Measurements from ENCODE around the gene DPH1. TPM values are rescaled to one million over a fixed set of nuclear protein-coding genes. Genes with fewer than 3 reads are reported as not detected.

DPH1 gene
- total RNA-seq, 1 donor from 2014 or later = 63.4 TPM

DNA sequence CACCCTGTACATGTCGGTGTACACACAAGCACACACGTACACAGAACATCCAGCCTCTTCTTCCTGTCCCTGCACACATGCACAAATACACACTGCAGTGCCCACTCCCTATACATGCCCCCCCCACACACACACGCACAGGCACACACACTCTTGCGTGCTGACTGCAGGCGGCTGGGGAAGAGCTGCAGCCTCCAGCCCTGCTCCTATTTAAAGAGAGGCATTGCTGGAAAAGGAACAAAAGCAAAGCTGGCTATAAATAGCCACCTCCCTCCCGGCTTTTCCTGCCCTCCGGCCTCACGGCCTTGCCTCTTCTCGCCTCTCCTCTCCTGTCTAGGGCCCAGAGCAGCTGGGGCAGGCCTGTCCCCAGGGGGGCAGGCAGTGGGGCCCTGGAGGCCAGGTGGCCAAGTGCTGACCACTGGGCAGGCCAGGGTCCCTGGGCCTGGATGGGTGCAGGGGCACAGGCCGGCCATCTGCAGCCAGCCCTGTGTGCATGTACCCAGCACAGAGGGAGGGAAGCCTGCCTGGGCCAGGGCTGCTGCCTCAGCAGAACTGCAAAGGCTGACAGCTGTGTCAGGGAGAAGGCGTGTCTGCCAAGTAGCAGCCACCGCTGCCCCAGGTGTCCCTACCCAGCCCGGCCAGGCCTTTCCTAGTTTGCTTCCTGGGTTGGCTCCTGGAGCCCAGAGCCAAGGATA is 30.2 kb upstream of the DPH1 start:
- CTCF ChIA-PET = no interaction called here
- no peaks in the 10 kb centered on the region for H3K9me3 Mint-ChIP-seq
- no peak overlapping the region for H3K4me3 Mint-ChIP-seq
- H3K4me1 Mint-ChIP-seq = no peaks in the 10 kb centered on the region
- peaks cover 29% of the 10 kb centered on the region for H3K27me3 Mint-ChIP-seq
- TF ChIP-seq, protein P1, sequence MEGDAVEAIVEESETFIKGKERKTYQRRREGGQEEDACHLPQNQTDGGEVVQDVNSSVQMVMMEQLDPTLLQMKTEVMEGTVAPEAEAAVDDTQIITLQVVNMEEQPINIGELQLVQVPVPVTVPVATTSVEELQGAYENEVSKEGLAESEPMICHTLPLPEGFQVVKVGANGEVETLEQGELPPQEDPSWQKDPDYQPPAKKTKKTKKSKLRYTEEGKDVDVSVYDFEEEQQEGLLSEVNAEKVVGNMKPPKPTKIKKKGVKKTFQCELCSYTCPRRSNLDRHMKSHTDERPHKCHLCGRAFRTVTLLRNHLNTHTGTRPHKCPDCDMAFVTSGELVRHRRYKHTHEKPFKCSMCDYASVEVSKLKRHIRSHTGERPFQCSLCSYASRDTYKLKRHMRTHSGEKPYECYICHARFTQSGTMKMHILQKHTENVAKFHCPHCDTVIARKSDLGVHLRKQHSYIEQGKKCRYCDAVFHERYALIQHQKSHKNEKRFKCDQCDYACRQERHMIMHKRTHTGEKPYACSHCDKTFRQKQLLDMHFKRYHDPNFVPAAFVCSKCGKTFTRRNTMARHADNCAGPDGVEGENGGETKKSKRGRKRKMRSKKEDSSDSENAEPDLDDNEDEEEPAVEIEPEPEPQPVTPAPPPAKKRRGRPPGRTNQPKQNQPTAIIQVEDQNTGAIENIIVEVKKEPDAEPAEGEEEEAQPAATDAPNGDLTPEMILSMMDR (IDR thresholded peaks at IDR 0.05) = no peak
- intact Hi-C loops (cut with micrococcal nuclease) = no loop called here
- no peaks in the 10 kb centered on the region for H3K36me3 Mint-ChIP-seq (ENCODE audit: low read depth)
- no peak overlapping the region for H3K27ac Mint-ChIP-seq
- POLR2A ChIA-PET = no interaction called here
- DNase-seq (no peak), ATAC-seq (ENCODE audit: low read depth) (no peak)

- H3K27me3 Mint-ChIP-seq = peaks cover 14% of the 10 kb centered on the region
- ATAC-seq (ENCODE audit: low read depth) = no peak
- POLR2A ChIA-PET = no interaction called here
- H3K4me3 Mint-ChIP-seq = no peak overlapping the region
- TF ChIP-seq, protein P1 (IDR thresholded peaks at IDR 0.05) = no peak
- no peaks in the 10 kb centered on the region for H3K36me3 Mint-ChIP-seq (ENCODE audit: low read depth)
- H3K9me3 Mint-ChIP-seq = no peaks in the 10 kb centered on the region
- CTCF ChIA-PET = interaction anchor here (0.7 kb wide), 1 partner anchor 946 kb away, joined by 4 read pairs; no protein-coding TSS in a partner anchor
- H3K4me1 Mint-ChIP-seq = no peaks in the 10 kb centered on the region
- no peak overlapping the region for H3K27ac Mint-ChIP-seq
- intact Hi-C loops (cut with micrococcal nuclease) = no loop called here
- DNase-seq = no peak
Observed at GRCh38 chr17:2002767-2003329, 27.1 kb upstream of the DPH1 start.

GRCh38 chr17:2003525-2003924 is 26.4 kb upstream of the DPH1 start:
- TF ChIP-seq, protein P1 (IDR thresholded peaks at IDR 0.05) = no peak
- no peaks in the 10 kb centered on the region for H3K36me3 Mint-ChIP-seq (ENCODE audit: low read depth)

GRCh38 chr17:2004435-2004952 is 25.5 kb upstream of the DPH1 start:
- ATAC-seq (ENCODE audit: low read depth) (no peak), DNase-seq (no peak)
- ChIA-PET CTCF (no interaction called here), POLR2A (no interaction called here)
- no peaks in the 10 kb centered on the region for H3K9me3 Mint-ChIP-seq
- no peak overlapping the region for H3K27ac Mint-ChIP-seq
- no peak overlapping the region for H3K4me3 Mint-ChIP-seq
- intact Hi-C loops (cut with micrococcal nuclease) = no loop called here
- H3K4me1 Mint-ChIP-seq = no peaks in the 10 kb centered on the region
- no peaks in the 10 kb centered on the region for H3K36me3 Mint-ChIP-seq (ENCODE audit: low read depth)
- H3K27me3 Mint-ChIP-seq = peaks cover 12% of the 10 kb centered on the region
- TF ChIP-seq, protein P1 (IDR thresholded peaks at IDR 0.05) = no peak

More at GRCh38 chr17:2003525-2003924, 26.4 kb upstream of the DPH1 start:
- no peak overlapping the region for H3K4me3 Mint-ChIP-seq
- no peak for ATAC-seq (ENCODE audit: low read depth)
- ChIA-PET CTCF (interaction anchor here (0.7 kb wide), 1 partner anchor 947 kb away, joined by 4 read pairs; no protein-coding TSS in a partner anchor), POLR2A (no interaction called here)
- intact Hi-C loops (cut with micrococcal nuclease) = no loop called here
- no peak overlapping the region for H3K27ac Mint-ChIP-seq
- DNase-seq = no peak
- peaks cover 14% of the 10 kb centered on the region for H3K27me3 Mint-ChIP-seq
- no peaks in the 10 kb centered on the region for H3K4me1 Mint-ChIP-seq
- no peaks in the 10 kb centered on the region for H3K9me3 Mint-ChIP-seq

DNA sequence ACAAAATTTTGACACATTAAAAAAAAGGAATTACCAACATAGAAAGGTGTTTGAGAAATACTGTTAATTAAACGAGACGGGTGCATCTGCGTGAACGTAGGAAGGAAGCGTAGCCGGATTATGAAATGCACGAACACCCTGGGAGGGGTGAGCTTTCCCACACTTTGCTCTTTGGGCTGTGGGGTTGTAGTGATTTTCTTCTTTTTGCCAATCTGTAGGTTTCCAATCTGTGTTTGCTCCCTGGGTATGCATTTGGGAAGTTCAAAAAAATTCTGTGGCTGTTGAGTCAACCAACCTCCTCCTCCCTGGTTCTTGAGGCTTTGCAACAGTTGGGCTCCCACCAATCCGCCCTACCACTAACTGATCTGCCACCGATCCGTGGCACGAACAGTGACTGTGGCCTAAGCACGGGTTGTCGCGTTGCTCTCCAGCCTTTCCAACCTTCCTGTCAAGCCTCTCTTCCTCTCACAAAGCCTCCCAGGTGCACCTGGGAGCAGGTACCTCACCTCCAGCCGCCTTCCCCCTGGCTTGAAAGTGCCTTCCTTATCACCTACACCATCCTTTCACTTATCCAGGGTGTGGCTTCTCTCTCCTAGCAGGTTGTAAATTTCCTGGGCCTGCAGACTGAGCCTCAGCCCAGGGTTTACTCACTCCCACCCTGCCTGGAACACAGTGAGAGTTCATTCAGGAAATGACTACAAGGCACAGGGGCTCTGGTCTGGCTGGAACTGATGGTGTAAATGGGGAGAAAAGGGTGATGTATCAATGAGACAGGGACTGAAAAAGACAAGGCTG is 21.4 kb upstream of the DPH1 start:
- Mint-ChIP-seq H3K27me3 (peaks cover 12% of the 10 kb centered on the region), H3K4me1 (no peaks in the 10 kb centered on the region), H3K36me3 (ENCODE audit: low read depth) (no peaks in the 10 kb centered on the region), H3K4me3 (no peak overlapping the region), H3K27ac (no peak overlapping the region), H3K9me3 (no peaks in the 10 kb centered on the region)
- TF ChIP-seq, protein P1 (IDR thresholded peaks at IDR 0.05) = no peak
- ChIA-PET POLR2A (no interaction called here), CTCF (no interaction called here)
- ATAC-seq (ENCODE audit: low read depth) (no peak), DNase-seq (no peak)
- intact Hi-C loops (cut with micrococcal nuclease) = no loop called here
